H1 (cell line): ENCODE measurements around the gene PRSS48. TPM values are rescaled to one million over a fixed set of nuclear protein-coding genes. Genes with fewer than 3 reads are reported as not detected.
A peak's percentile ranks its signal among the peaks of the same experiment; 100 is the strongest.

Source experiments
- CHD1 ChIP-seq: IDR thresholded peaks from 2 replicates; pipeline ENCODE4 v1.6.1; 2012; ENCODE audit warnings: low read depth, low read length, improper control_type of control experiment
- CTCF ChIP-seq, 3 experiments: IDR thresholded peaks; 1 replicate in 2 of 3; 2 replicates in 1 of 3; pipeline versions ENCODE4 v1.5.1 to v1.6.1; 2011; ENCODE audit warnings: low read length in 3 of 3, mild to moderate bottlenecking in 3 of 3, inconsistent platforms in 2 of 3, low read depth in 1 of 3, moderate library complexity in 1 of 3; ENCODE audit not compliant: insufficient read depth in 1 of 3; ENCODE audit errors: control extremely low read depth in 1 of 3
- EZH2 ChIP-seq: fragments of 200-600 bp; sonication (generic); IDR thresholded peaks from 2 replicates; pipeline ENCODE4 v1.7.1; 2012; ENCODE audit warnings: low read depth, mild to moderate bottlenecking, moderate library complexity, low read length, inconsistent platforms; ENCODE audit not compliant: severe bottlenecking
- NRF1 ChIP-seq: IDR thresholded peaks from 2 replicates; pipeline ENCODE4 v1.6.1; 2011; ENCODE audit warnings: mild to moderate bottlenecking, low read depth, low read length, improper control_type of control experiment
- PHF8 ChIP-seq: fragments of 200-600 bp; sonication (generic); conservative IDR thresholded peaks from 2 replicates; pipeline ENCODE4 v1.7.1; 2012; ENCODE audit warnings: low read depth, mild to moderate bottlenecking, inconsistent platforms, low read length, moderate library complexity
- POU5F1 ChIP-seq: IDR thresholded peaks from 2 replicates; pipeline ENCODE4 v1.6.1; 2011; ENCODE audit warnings: low read depth, mild to moderate bottlenecking, low read length, moderate library complexity
- RFX5 ChIP-seq: IDR thresholded peaks from 2 replicates; pipeline ENCODE4 v1.6.1; 2011; ENCODE audit warnings: low read depth, low read length, improper control_type of control experiment, borderline replicate concordance
- RXRA ChIP-seq: IDR thresholded peaks from 2 replicates; pipeline ENCODE4 v1.6.1; 2011; ENCODE audit warnings: low read depth, mild to moderate bottlenecking, low read length, moderate library complexity; ENCODE audit not compliant: insufficient read depth
- SAP30 ChIP-seq: fragments of 300-600 bp; sonication (generic); IDR thresholded peaks from 2 replicates; pipeline ENCODE4 v1.7.1; 2012; ENCODE audit warnings: low read length, moderate library complexity, mild to moderate bottlenecking, inconsistent platforms; ENCODE audit not compliant: insufficient read depth, insufficient replicate concordance
- SIN3A ChIP-seq, 2 experiments: IDR thresholded peaks in 1 of 2; conservative IDR thresholded peaks in 1 of 2; 2 replicates each; pipeline ENCODE4 v1.6.1; 2011 to 2012; ENCODE audit warnings: low read length in 2 of 2, improper control_type of control experiment in 1 of 2, low read depth in 1 of 2, mild to moderate bottlenecking in 1 of 2
- SIX5 ChIP-seq: IDR thresholded peaks from 2 replicates; pipeline ENCODE4 v1.6.1; 2011; ENCODE audit warnings: mild to moderate bottlenecking, low read depth, low read length
- TAF7 ChIP-seq: optimal IDR thresholded peaks from 2 replicates; pipeline ENCODE3; 2011; ENCODE audit warnings: low read depth, mild to moderate bottlenecking, inconsistent platforms, low read length, moderate library complexity, borderline replicate concordance
- TEAD4 ChIP-seq: IDR thresholded peaks from 2 replicates; pipeline ENCODE4 v1.6.1; 2012; ENCODE audit warnings: low read depth, low read length, inconsistent platforms, mixed read lengths
- YY1 ChIP-seq: IDR thresholded peaks from 2 replicates; pipeline ENCODE4 v1.6.1; 2011; ENCODE audit warnings: low read depth, mild to moderate bottlenecking, low read length
- ZNF274 ChIP-seq: IDR thresholded peaks from 2 replicates; pipeline ENCODE4 v1.7.0; 2012; ENCODE audit warnings: low read length, borderline replicate concordance; ENCODE audit errors: extremely low read depth
- polyA plus RNA-seq, 7 experiments: library from polyadenylated mRNA; depleted of rRNA in 3 of 7; stranded (reverse) in 5 of 7; unstranded in 2 of 7; fragments of >200 nt in 5 of 7; fragments of 200-250 nt in 2 of 7; gene quantifications; 1 replicate in 5 of 7; 2 replicates in 1 of 7; 4 replicates in 1 of 7; pipeline versions ENCODE4 v1.2.1 to v1.2.3, GENCODE V29; 2011 to 2013; ENCODE audit warnings: missing spikeins in 2 of 7, mixed read lengths in 2 of 7
- total RNA-seq: library from RNA; stranded (reverse); fragmentation: NEBNext Ultra II Directional; extraction: Animal tissue kit (Norgen Biotek cat#: 25700); gene quantifications from 2 replicates; pipeline ENCODE4 v1.2.1, GENCODE V29; 2021

Gene PRSS48
- total and polyA plus RNA-seq, 2 of the 8 experiments (the other 6 are each of a cell fraction or from before 2014, with no cell fraction given), result not detected

GRCh38 chr4:151276787-151277562, at the start of gene PRSS48 (continued):
- TF ChIP-seq TAF7 (no peak), RFX5 (no peak), NRF1 (no peak), TEAD4 (no peak), SIX5 (no peak), CTCF (IDR thresholded peaks at IDR 0.05; ENCODE audit: control extremely low read depth in 1 of 3, insufficient read depth in 1 of 3, low read depth in 1 of 3, low read length in 3 of 3) (peak; percentile 91 to 94 (median 92)), EZH2 (no peak), RXRA (no peak), SIN3A (conservative IDR thresholded peaks at IDR 0.05 in 1 of 2, IDR thresholded peaks at IDR 0.05 in 1 of 2; ENCODE audit: low read depth in 1 of 2, low read length in 2 of 2) (no peak), ZNF274 (no peak), YY1 (peak; percentile 32; the same call in 1 of the 2 replicates), POU5F1 (no peak), CHD1 (no peak), PHF8 (no peak), SAP30 (no peak)
